HUES48 (cell line): Measurements from ENCODE around the gene SMR3A.

ENCODE experiments used
- H3K27ac ChIP-seq: one replicate; pipeline ENCODE4 v1.7.0; 2013; ENCODE audit warnings: low read depth, low read length, inconsistent platforms
- H3K27me3 ChIP-seq: 2 replicates; pipeline ENCODE4 v1.6.1; 2013; ENCODE audit warnings: mild to moderate bottlenecking, low read length; ENCODE audit not compliant: control insufficient read depth, insufficient read depth
- H3K36me3 ChIP-seq: 2 replicates; pipeline ENCODE4 v1.6.1; 2013; ENCODE audit warnings: low read length; ENCODE audit not compliant: control insufficient read depth, insufficient read depth
- H3K4me1 ChIP-seq: 2 replicates; pipeline ENCODE4 v1.6.1; 2013; ENCODE audit warnings: mild to moderate bottlenecking, low read length; ENCODE audit not compliant: control insufficient read depth, insufficient read depth
- H3K4me3 ChIP-seq: 2 replicates; pipeline ENCODE4 v1.5.1; 2013; ENCODE audit warnings: mild to moderate bottlenecking, low read depth, low read length
- H3K9ac ChIP-seq: 2 replicates; pipeline ENCODE4 v1.6.1; 2013; ENCODE audit warnings: mild to moderate bottlenecking, low read depth, low read length, moderate library complexity
- H3K9me3 ChIP-seq: 2 replicates; pipeline ENCODE4 v1.6.1; 2013; ENCODE audit warnings: low read length; ENCODE audit not compliant: control insufficient read depth, insufficient read depth

The SMR3A gene

DNA sequence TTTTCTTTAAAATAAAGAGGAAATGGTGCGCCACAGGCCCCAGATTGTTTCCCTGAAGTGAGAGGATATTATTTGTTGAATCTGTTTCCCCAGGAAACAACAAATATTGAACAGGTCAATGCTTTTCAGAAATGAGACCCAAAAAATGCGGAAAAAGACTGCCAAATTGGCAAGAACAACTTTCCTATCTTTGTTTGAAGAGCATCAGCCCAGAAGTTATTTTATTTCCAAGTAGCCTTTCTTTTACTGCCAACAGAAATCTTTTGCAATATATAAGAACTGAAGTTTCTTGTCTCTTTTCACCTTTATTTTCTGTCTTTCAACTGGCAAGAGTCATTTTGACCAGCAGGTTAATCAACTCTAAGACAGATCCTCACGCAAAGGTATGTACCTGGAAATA lies at the start of gene SMR3A:
Gene SMR3A (plus strand): TSS at position 301 of the 400 bp plus-strand sequence. CDS start 1,356 bp downstream, outside the sequence.
- H3K27ac ChIP-seq, result no peak within 1 kb of the TSS
- no peaks in the 10 kb centered on the region for H3K4me1 ChIP-seq
- H3K27me3 ChIP-seq, result no peaks in the 10 kb centered on the region
- no peaks in the 10 kb centered on the region for H3K36me3 ChIP-seq
- no peak within 1 kb of the TSS for H3K9ac ChIP-seq
- H3K9me3 ChIP-seq, result no peaks in the 10 kb centered on the region
- no peak within 1 kb of the TSS for H3K4me3 ChIP-seq

DNA sequence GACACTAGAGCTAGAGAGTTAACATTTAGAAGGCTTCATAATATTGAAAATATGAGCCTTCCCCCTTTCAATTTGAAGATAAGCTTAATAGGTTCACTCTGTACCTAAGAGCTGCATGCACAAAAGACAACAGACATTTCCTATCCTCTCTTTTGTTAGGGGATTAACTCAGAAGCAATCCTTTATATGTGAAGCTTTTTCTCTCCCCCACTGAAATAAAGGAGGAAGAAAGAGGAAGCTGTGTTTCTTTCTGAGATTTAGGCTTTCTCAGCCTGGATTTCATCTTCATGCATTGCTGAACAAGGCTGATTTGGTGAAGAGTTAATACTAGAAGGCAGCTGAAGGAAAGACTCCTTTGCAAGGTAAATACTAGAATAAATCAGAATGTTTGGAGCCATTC lies 46.8 kb upstream of the SMR3A start:
- H3K27me3 ChIP-seq, result no peaks in the 10 kb centered on the region
- H3K36me3 ChIP-seq, result no peaks in the 10 kb centered on the region
- peak overlapping the region; percentile 80 for H3K27ac ChIP-seq
- H3K9me3 ChIP-seq, result no peaks in the 10 kb centered on the region
- peak overlapping the region; percentile 26; the same call in 1 of the 2 replicates for H3K4me3 ChIP-seq
- H3K9ac ChIP-seq, result peak overlapping the region; percentile 48; the same call in 1 of the 2 replicates
- peaks cover 16% of the 10 kb centered on the region for H3K4me1 ChIP-seq

DNA sequence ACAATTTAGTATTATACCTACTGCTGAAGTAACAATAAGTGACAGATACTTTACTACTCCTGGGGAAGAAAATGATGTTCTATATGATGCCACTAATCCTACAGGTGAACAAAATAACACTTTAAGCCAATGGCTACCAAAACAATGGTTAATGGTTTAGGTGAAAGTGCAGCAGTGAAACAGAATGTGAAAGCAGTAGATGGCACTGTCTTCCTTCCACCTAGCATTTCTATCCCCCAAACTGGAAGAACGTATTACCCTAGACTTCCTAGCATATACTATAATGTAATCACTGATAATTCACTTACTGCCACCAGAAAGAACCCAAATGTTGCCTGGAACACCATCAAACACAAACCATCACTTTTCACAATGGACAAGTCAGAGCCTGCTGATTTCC lies 44.6 kb upstream of the SMR3A start:
- H3K9ac ChIP-seq, result no peak overlapping the region
- H3K4me3 ChIP-seq, result no peak overlapping the region
- H3K27me3 ChIP-seq, result no peaks in the 10 kb centered on the region
- H3K27ac ChIP-seq, result no peak overlapping the region
- no peaks in the 10 kb centered on the region for H3K9me3 ChIP-seq
- no peaks in the 10 kb centered on the region for H3K36me3 ChIP-seq
- H3K4me1 ChIP-seq, result peaks cover 16% of the 10 kb centered on the region

DNA sequence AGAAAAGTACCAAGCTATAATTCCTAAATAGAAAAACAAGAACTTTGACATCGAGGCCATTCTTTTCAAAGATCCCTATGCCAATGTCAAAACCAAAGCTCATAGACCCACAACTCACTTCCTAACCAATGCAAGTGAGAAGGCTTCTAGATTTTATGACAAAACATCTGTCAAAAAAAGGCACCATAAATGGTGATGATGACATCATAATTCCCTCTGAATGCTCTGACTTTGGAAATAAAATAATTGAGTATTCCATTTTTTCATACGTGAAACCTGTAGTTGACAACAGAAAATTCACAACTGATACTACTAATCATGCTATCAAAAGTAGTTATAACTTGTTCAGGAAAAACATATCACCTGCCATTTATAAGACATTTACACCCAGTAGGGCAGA lies 34.5 kb upstream of the SMR3A start:
- H3K9ac ChIP-seq, result no peak overlapping the region
- no peaks in the 10 kb centered on the region; the same call in 1 of the 2 replicates for H3K9me3 ChIP-seq
- no peaks in the 10 kb centered on the region for H3K27me3 ChIP-seq
- H3K4me3 ChIP-seq, result no peak overlapping the region
- no peaks in the 10 kb centered on the region for H3K4me1 ChIP-seq
- no peaks in the 10 kb centered on the region for H3K36me3 ChIP-seq
- no peak overlapping the region for H3K27ac ChIP-seq

DNA sequence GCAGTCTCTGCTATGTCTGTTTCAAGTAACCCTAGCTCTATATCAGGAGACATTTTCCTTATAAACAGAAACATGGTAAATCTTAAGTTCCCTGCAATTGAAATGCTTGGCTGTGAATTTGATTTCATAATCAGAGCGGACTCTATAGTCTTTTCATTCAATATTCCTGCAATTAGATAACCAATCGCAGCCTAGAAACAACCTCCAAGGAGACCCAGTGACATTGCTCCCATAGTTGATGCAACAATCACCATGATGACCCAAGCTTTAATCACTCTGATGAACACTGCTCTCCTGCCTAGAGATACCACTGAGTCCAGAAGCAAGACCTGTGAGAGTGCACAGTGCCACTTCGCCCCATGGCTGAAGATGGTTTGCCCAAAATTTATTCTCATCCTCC lies 25.9 kb upstream of the SMR3A start, which contains the start of gene CABS1:
Gene CABS1 (plus strand): TSS at position 301 of the 400 bp plus-strand sequence. CDS start 59 bp downstream, at position 360.
- Histone ChIP-seq H3K4me3 (no peak within 1 kb of the TSS), H3K27ac (no peak within 1 kb of the TSS), H3K36me3 (no peaks in the 10 kb centered on the region), H3K9me3 (no peaks in the 10 kb centered on the region), H3K27me3 (no peaks in the 10 kb centered on the region), H3K9ac (no peak within 1 kb of the TSS), H3K4me1 (no peaks in the 10 kb centered on the region)

DNA sequence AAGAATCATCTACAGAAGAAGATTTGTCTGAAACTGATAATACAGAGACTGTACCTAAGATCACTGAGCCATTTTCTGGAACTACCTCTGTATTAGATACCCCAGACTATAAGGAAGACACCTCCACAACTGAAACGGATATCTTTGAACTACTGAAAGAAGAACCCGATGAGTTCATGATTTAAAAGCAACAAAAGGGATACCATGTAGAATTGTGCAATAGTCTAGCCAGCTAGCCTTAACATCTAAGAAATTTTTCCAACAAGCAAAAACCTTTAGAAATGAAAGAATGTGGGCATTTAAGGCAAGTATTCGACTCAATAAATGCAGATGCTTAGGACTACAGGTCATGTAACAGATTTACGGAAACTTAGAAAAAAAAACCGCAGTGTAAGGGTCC lies 24.5 kb upstream of the SMR3A start:
- Histone ChIP-seq H3K27ac (no peak overlapping the region), H3K9ac (no peak overlapping the region), H3K36me3 (no peaks in the 10 kb centered on the region), H3K4me1 (no peaks in the 10 kb centered on the region), H3K9me3 (no peaks in the 10 kb centered on the region), H3K4me3 (no peak overlapping the region), H3K27me3 (no peaks in the 10 kb centered on the region)

DNA sequence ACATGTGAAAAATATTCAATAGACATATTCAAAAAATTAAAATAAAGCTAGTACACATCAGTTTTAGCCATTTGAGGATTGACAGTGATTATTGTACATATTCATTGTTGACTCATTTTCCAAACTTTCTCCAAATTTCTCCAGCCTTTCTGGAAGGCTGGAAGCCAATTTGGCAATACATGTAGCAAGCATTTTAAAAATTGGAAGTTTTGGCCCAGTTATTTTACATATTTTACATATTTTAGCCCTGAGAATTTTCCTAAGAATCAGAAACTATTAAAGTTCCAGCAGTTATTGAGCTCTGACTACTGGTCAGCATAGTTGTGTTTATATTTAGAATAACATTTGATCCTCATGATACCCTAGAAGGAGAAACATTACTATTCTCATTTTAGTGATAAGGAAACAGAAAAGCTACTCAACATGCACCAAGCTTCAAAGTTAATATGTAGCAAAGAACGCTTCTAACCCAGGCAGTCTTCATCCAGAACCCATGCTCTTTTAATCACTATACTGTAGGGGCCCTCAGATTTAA lies 22.6 kb upstream of the SMR3A start:
- Histone ChIP-seq H3K4me3 (no peak overlapping the region), H3K36me3 (no peaks in the 10 kb centered on the region), H3K27ac (no peak overlapping the region), H3K9me3 (no peaks in the 10 kb centered on the region), H3K9ac (no peak overlapping the region), H3K27me3 (no peaks in the 10 kb centered on the region), H3K4me1 (no peaks in the 10 kb centered on the region)

DNA sequence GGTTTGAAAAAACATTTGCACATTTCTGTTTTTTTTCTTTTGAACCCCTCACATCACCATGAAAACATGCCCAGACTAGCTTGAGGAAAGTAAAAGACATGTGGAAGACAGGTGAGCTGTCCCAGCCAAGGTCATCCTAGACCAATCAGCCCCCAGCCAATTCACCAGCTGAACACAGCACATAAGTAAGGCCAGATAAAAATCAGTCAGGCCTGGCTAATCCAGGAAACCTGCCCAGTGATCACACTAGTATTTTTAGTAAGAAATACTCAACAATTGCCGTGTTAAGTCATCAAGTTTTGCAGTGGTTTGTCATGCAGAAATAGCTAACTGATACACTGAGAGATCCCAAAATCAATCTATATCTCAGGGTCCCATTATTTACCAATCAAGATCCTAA lies 4.4 kb upstream of the SMR3A start:
- H3K4me3 ChIP-seq, result no peak overlapping the region
- no peaks in the 10 kb centered on the region for H3K27me3 ChIP-seq
- H3K27ac ChIP-seq, result no peak overlapping the region
- no peaks in the 10 kb centered on the region; the same call in 1 of the 2 replicates for H3K4me1 ChIP-seq
- no peak overlapping the region for H3K9ac ChIP-seq
- H3K36me3 ChIP-seq, result no peaks in the 10 kb centered on the region
- H3K9me3 ChIP-seq, result no peaks in the 10 kb centered on the region

DNA sequence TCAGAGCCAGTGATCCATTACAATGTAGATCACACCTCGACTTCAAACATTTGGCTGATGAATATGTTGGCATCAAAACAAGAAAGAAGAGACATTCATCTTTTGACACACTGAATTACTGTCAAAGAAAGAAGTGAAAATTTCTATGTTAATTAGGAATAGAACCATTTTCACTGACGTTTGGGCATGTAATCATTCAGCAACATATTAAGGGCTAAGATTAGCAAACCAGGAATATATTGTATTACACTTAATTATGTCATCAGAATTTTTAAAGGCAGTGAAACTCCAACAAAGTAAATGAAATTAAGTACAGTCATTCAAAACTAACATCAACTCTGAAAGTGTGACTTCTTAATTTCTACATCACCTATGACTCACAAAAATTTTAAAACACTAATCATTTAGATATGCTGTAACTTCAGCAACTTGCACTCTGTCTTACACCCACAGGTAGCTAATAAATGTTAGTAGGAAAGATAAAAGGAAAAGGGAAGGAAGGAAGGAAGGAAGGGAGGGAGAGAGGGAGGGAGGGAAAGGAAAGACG lies 1.4 kb upstream of the SMR3A start:
- H3K9me3 ChIP-seq, result no peaks in the 10 kb centered on the region
- no peak overlapping the region for H3K27ac ChIP-seq
- H3K27me3 ChIP-seq, result no peaks in the 10 kb centered on the region
- no peaks in the 10 kb centered on the region for H3K36me3 ChIP-seq
- no peak overlapping the region for H3K4me3 ChIP-seq
- no peak overlapping the region for H3K9ac ChIP-seq
- no peaks in the 10 kb centered on the region; the same call in 1 of the 2 replicates for H3K4me1 ChIP-seq

DNA sequence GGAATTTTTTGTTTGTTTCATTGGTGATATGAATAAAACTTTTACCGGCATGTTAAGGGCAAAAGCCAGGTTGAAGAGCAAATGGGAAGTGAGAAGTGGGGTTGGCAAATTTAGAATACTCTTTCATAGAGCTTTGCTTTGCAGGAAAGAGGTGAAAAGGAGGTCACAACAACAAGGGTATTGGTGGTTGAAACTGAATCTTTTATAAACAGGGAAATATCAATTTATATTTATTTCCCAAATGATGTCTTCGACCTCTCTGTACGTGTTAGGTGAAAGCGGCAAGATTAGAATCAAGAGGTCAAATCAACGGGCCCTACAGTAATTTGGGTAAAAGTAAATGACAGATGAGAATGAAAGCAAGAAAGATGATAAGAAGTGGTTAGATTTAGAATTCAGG lies 3.4 kb downstream of the SMR3A start:
- Histone ChIP-seq H3K4me1 (no peaks in the 10 kb centered on the region), H3K27me3 (no peaks in the 10 kb centered on the region), H3K4me3 (no peak overlapping the region), H3K9ac (no peak overlapping the region), H3K9me3 (no peaks in the 10 kb centered on the region), H3K36me3 (no peaks in the 10 kb centered on the region), H3K27ac (no peak overlapping the region)

DNA sequence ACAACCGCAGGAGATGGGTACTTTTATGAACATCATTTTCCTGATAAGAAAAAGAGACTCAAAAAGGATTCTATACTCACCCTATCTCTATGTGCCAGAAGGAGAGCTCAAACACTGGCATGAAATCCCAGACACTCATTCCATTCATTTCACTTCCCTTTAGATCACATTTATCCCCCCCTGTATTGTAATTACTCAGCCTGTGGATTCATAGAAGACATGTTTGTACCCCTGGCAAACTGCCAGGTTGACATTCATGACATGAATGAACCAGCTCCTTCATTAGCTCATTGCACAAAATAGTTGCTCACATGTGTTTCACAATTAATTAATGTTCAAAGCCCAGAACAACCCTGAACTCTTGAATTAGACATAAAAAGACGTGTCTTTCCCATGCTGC lies 4.9 kb downstream of the SMR3A start:
- H3K27me3 ChIP-seq, result no peaks in the 10 kb centered on the region
- no peak overlapping the region for H3K9ac ChIP-seq
- H3K4me1 ChIP-seq, result no peaks in the 10 kb centered on the region
- H3K4me3 ChIP-seq, result no peak overlapping the region
- no peaks in the 10 kb centered on the region for H3K9me3 ChIP-seq
- H3K36me3 ChIP-seq, result no peaks in the 10 kb centered on the region
- H3K27ac ChIP-seq, result no peak overlapping the region
